ENCODE data around the gene SCUBE1. TPM values are rescaled to one million over a fixed set of nuclear protein-coding genes. Genes with fewer than 3 reads are reported as not detected.

Gene SCUBE1
- total RNA-seq, result not detected

DNA sequence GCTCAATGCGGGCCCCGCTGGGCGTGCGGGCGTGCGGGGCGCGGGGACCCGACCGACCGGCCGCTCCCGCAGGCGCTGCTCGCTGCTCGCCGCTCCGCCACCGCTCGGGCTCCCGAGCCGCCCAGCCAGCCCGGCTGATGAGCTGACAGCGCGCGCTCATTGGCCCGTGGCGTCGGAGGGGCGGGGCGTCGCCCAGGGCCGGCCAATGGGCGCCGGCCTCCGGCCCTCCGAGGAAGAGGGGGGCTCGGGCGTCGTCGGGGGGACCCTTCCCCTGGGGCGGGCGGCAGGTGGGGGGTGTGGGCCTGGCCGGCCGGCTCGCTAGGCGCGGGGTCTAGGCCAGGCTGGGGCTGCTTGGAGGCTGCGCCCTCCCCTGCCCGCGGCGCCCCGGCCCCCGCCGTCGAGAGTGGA is at the start of gene SCUBE1:
TSS of gene SCUBE1 (minus strand) at position 111 of the 408 bp plus-strand sequence. CDS start 111 bp downstream, outside the sequence.

DNA sequence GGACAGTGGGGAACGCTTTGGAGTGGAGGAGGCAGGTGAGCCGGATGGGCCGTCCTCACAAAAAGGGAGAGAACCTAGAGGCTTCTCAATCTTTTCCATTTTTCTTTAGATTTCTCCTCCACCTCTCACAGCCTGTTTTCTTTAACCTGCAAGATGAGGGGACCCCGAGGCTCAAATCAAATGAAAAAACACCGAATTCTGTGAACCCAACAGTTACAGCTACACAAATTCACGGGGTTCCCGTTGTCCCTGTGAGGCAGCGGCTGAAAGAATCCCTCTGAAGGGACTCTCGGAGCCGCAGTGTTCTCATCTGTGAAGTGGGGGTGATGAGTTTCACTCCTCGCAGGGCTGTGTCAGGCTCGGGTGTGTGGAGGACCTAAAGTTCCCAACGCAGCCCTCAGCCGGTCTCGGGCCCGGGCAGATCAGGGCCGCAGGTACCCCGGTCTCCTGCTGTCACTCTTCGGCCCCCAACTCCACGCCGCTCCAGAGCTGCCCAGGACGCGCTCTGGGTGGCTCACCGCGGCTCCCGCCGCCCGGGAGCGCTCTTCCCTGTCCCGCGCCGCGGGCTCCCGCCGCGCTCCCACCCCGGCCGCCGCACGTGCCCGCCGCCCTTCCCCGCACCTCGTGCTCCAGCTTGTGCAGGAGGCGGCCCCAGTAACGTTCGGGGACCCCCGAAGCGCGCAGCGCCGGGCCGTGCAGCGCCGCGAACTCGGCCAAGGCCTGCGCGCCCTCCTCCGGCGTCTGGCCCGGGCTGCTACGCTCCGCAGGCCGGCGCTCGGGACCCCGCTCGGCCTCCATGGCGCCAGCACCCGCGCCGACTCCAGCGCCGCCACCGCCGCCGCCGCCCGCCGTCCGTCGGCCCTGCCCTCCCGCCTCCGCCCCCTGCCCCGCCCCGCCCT is 156.7 kb downstream of the SCUBE1 start, which contains the start of gene TTLL12:
TSS of gene TTLL12 (minus strand) at position 863 of the 899 bp plus-strand sequence. CDS start at position 798, 65 bp downstream.

DNA sequence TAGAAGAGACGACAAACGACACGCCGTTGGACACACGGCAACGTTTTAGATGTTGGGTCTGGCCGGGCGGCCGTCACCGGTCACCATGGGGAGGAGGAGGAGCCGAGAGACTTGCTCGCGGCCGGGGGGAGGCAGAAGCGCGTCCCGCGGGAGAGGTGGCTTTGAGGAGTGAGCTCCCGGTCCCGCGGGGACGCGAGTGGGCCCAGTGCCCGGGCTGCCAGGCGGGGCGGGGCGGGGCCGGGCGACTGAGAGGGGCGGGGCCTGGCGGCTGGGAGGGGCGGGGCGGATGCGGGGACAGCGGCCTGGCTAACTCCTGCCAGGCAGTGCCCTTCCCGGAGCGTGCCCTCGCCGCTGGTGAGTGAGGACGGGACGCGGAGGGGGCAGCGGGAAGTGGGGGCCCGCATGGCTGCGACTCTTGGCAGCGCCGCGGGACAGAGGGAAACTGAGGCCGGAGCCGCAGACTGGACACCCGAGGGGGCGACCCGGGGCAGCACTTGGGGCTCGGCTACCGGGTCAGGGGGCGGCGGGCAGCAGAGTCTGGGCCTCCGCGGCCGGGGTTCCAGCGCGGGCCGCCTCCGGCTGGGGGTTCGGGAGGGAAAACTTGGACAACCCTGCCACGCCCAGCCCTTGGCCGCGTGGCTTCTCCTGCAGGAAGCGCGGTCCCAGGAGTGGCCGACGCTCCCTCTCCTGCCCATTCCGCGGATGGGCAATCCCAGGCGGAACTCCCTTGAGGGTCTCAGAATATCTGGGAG is 191.7 kb downstream of the SCUBE1 start, which contains the start of gene TSPO:
TSS of gene TSPO (plus strand) at position 309 of the 752 bp plus-strand sequence. CDS start 7,680 bp downstream, outside the sequence.

Other genes with a start within 250 kb of the SCUBE1 start
- 1 to 10 TPM; 1.4 to 2.3 TPM for gene BIK, start 232.6 kb downstream of the SCUBE1 start, total RNA-seq
- gene MCAT, start 200.0 kb downstream of the SCUBE1 start, total RNA-seq, result 10 to 100 TPM; 10.5 to 10.7 TPM
- 100 to 1,000 TPM; 124 to 129 TPM for gene TSPO, start 191.8 kb downstream of the SCUBE1 start, total RNA-seq
- gene TTLL12, start 156.2 kb downstream of the SCUBE1 start, total RNA-seq, result 10 to 100 TPM; 40.4 to 41.4 TPM
- not detected for gene MPPED1, start 68.6 kb upstream of the SCUBE1 start, total RNA-seq

Data from activated naive CD4-positive, alpha-beta T cell treated with anti-CD3 and anti-CD28 coated beads, Interleukin-2, amount 10 ng/mL, durations not matched to agents 5 hours and 36 hours (primary cell).